Brain pericyte (primary cell): ENCODE data around the gene ST6GALNAC1.
A peak's percentile ranks its signal among the peaks of the same experiment; 100 is the strongest.
"Not testable (repeated sequence)": the region's sequence is repeated elsewhere in the genome, so short reads cannot be mapped to it uniquely, and the experiment has no call there.

Source experiments
- DNase-seq: peaks from one replicate; pipeline ENCODE4 v3.0.0-alpha.2; 2012; ENCODE audit warnings: low read depth, low spot score

Gene ST6GALNAC1

DNA sequence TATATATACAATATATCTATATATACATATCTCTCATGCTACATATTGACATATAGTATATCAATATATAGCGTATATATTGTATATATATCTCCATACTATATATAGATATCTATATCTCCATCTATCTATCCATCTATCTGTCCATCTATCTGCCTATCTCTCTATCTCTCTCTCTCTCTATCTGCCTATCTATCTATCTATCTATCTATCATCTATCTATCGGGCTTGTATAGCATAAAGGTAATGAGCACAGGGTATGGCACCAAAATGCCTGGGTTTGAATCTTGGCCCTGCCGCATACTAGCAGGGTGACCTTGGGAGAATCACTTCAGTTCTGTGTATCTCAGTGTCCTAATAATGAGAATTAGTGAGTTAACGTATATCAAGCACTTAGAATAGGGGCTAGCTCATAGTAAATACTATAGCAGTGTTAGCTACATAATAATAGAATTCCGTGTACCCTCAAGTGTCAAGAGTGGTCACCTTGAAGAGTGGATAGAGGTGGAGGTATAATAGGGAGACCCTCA lies 1.5 kb downstream of the ST6GALNAC1 start:
- no peak for DNase-seq

- no peak for DNase-seq
Measured at GRCh38 chr17:76641501-76641900, 2.1 kb downstream of the ST6GALNAC1 start.

- no peak for DNase-seq
Measured at GRCh38 chr17:76640550-76641380, 2.8 kb downstream of the ST6GALNAC1 start.

DNA sequence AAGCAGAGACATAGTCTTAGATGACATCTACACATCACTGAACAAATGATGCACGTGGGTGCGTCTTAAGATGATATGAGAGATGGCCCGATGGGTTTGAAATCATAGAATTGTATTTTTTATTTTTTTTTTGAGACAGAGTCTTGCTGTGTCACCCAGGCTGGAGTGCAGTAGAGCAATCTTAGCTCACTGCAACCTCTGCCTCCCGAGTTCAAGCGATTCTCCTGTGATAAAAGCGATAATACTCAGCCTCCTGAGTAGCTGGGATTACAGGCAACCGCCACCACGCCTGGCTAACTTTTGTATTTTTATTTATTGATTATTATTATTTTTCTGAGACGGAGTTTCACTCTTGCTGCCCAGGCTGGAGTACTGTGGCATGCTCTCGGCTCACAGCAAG lies 5.3 kb downstream of the ST6GALNAC1 start:
- DNase-seq: no peak

DNA sequence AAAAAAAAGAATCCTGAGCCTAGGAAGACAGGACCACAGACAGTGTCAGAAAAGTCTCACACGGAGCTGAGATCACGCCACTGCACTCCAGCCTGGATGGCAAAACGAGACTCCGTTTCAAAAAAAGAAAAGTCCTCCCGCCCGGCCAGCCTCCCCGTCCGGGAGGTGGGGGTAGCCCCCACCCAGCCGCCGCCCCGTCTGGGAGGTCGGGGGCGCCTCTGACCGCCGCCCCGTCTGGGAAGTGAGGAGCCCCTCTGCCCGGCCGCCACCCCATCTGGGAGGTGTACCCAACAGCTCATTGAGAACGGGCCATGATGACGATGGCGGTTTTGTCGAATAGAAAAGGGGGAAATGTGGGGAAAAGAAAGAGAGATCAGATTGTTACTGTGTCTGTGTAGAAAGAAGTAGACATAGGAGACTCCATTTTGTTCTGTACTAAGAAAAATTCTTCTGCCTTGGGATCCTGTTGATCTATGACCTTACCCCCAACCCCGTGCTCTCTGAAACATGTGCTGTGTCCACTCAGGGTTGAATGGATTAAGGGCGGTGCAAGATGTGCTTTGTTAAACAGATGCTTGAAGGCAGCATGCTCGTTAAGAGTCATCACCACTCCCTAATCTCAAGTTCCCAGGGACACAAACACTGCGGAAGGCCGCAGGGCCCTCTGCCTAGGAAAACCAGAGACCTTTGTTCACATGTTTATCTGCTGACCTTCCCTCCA lies 6.9 kb downstream of the ST6GALNAC1 start:
- not testable (repeated sequence) for DNase-seq

GRCh38 chr17:76635659-76636360 lies 7.7 kb downstream of the ST6GALNAC1 start:
- DNase-seq: no peak

DNA sequence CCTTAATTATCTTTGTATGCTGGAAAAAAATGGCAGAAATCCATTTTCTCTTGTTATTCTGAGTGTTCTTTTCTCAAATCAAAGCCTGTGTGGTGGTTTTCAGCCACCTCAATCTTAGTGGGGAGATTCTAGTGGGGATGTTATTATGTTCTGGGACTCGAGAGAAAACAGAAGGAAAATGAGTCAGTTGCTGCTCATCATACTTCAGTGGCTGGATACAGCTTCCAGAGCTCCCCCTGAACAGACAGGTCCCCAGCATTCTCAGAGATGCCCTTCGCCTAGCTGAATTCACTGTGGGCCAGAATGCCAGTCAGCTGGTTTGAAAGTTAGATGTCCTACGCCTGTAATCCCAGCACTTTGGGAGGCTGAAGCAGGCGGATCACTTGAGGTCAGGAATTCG lies 8.5 kb downstream of the ST6GALNAC1 start:
- no peak for DNase-seq

GRCh38 chr17:76633628-76634328 lies 9.8 kb downstream of the ST6GALNAC1 start:
- no peak for DNase-seq

DNA sequence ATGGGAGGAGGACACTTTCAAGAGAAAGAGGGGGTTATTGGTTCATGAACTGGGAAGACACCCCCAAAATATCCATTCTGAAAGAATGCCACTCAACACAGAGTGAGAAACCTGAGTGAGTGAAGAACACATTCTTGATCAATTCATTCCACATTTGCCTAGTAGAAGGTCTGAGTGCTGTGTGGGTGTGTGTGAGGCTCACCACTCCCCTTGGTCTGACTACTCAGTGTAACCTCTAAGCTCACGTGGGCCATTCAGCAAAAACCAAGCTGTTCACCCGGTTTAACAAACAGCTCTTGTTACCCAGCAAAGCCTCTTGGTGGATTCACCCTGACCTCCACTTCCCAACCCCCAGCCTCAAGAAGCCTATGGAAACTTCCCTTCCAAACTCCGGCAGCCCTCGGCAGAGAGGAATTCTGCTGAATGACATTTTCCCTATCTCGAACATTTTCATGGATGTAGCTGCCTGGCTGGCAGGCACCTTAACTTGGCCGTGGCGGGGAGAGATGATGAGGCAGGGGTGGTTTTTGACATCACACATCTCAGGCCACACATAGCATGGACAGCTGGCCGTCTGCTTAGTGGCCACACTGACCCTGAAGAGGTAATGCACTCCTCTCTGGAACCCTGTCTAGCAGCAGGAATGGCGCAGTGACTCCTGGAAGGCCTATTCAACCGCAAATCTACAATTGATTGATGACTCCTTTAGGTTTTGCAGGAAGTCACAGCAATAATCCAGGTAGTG lies 11.6 kb downstream of the ST6GALNAC1 start:
- no peak for DNase-seq

GRCh38 chr17:76630151-76630550 lies 13.4 kb downstream of the ST6GALNAC1 start:
- no peak for DNase-seq

GRCh38 chr17:76627510-76627909 lies 16.0 kb downstream of the ST6GALNAC1 start:
- DNase-seq: no peak

DNA sequence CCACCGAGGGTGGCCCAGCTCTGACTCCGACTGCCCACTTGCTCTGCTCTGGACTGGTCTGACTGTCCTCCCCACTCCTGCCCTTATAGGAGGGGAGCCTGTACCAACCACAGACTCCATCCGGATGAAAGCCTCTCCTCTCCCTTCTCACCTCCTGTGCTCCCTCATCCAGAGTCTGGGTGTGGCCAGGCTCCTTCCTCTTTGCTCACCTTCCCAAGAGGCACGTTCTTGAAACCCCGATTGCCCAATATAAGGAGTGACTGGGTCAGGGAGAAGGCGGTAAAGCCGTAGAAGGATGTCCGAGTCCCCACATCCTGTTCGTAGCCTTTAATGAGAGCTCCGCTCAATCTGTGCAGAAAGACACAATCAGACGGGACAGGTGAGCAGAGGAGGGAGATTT lies 17.1 kb downstream of the ST6GALNAC1 start:
- DNase-seq: no peak

GRCh38 chr17:76625496-76625895 lies 18.1 kb downstream of the ST6GALNAC1 start:
- DNase-seq: no peak

DNA sequence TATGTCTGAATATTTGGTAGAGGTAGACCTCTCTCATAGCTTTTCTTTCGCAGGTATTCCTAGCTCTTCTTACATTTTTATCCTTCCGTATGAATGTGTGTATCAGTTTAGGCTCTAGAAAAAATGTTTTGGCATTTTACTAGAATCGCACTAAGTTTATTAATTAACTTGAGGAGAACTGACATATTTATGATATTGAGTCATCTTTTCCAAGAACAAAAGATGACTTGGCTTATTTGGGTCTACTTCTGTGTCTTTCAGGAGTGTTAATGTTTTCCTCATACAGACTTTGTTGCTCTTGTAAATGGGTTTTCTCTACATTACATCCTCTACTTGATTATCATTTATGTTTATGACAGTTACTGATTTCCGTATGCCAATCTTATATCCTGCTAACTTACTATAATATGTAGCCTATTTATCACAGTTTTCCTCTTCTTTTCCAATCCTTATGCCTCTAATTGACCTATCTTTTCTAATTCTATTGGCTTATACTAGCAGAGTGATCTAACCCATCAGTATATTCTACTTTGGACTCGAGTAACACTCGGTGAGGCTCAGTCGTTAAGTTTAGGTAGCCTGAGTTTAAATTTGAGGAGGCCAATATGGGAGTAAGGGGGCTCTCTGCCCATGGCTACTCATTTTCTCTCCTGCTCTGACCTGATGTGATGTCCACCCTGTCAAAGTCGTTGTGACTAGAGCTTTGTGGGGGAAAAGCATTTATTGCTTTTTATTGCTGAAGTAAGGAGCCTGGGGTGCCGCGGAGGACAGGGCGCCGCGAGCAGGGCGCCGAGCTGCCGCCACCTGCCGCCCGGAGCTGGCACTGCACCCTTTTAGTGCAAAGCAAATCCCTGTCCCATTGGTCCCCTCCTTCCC lies 20.0 kb downstream of the ST6GALNAC1 start:
- peak; percentile 26 for DNase-seq

DNA sequence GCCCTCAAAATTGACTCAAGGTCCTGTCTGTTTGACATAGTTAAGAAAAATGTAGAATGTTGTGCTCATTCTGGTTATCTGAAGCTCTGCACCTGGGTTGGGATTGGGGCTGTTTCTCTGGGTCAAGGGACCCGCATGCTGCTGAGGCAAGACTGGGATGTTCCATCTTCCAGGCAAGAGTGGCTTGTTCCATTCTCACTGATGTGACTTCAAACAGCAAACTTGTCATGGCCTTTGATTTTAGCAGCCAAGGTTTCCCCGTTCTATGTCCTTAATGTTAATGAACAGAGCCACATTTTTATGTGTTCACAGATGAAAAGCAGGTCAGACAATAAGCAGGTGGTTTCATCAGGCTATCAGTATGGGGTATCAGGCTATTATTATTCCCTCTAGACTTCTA lies 25.7 kb downstream of the ST6GALNAC1 start:
- DNase-seq: no peak

DNA sequence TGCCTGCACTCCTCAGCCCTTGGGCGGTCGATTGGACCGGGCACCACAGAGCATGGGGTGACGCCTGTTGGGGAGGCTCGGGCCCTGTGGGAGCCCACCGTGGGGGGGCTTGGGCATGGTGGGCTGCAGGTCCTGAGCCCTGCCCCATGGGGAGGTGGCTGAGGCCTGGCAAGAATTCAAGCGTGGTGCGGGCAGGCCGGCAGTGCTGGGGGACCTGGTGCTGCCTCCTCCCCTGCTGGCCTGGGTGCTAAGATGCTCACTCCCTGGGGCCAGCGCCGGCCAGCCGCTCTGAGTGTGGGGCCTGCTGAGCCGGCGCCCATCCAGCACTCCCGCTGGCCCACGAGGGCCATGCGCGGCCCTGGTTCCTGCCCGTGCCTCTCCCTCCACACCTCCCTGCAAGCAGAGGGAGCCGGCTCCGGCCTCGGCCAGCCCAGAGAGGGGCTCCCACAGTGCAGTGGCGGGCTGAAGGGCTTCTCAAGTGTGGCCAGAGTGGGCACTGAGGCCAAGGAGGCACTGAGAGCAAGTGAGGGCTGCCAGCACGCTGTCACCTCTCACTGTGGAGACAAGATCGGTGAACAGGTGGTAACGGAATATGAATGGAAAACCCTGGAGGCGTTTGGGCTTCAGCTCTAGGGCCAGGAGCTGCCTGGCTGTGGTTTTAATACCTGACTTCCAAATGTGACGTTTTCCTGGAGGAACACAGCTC lies 28.5 kb downstream of the ST6GALNAC1 start:
- no peak for DNase-seq

DNA sequence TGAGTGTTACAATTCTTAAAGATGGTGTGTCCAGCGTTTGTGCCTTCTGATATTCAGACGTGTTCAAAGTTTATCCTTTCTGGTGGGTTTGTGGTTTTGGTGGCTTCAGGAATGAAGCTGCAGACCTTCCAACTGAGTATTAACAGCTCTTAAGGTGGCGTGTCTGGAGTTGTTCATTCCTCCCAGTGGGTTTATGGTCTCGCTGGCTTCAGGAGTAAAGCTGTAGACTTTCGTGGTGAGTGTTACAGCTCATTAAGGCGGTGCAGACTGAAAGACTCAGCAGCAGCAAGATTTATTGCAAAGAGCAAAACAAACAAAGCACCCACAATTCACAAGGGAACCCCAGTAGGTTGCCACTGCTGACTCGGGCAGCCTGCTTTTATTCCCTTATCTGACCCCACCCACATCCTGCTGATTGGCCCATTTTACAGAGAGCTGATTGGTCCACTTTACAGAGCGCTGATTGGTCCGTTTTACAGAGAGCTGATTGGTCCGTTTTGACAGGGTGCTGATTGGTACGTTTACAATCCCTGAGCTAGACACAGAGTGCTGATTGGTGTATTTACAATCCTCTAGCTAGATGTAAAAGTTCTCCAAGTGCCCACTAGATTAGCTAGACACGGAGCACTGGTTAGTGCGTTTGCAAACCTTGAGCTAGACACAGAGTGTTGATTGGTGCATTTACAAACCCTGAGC lies 29.3 kb downstream of the ST6GALNAC1 start:
- DNase-seq: not testable (repeated sequence)
